CD4-positive, alpha-beta T cell (primary cell): ENCODE measurements around the gene POM121C. TPM values are rescaled to one million over a fixed set of nuclear protein-coding genes. Genes with fewer than 3 reads are reported as not detected.
"Not testable (repeated sequence)": the region's sequence is repeated elsewhere in the genome, so short reads cannot be mapped to it uniquely, and the experiment has no call there.

Experiments used
- ATAC-seq: fragments of 200-7000 bp; cut with Tn5 transposase; one replicate; pipeline ENCODE4 v1.10.0; 2022; ENCODE audit warnings: mild to moderate bottlenecking; ENCODE audit not compliant: poor library complexity
- CTCF ChIA-PET: fragments of 350-600 bp; sonication (Branson Sonifier 250); formaldehyde crosslinking; loops from one replicate; lab custom pipeline; 2021; ENCODE audit warnings: antibody characterized with exemption, inconsistent platforms; lab: Charles Lee
- POLR2A ChIA-PET: fragments of 350-600 bp; sonication (Branson Sonifier 250); formaldehyde crosslinking; loops from one replicate; lab custom pipeline; 2021; ENCODE audit warnings: antibody characterized with exemption, inconsistent platforms; lab: Charles Lee
- DNase-seq, 14 experiments: peaks; one replicate each; pipeline ENCODE4 v3.0.0-alpha.2; 2013 to 2020; ENCODE audit warnings: mixed read lengths in 2 of 14
- H3K27ac ChIP-seq, 2 donors: one replicate each; pipeline versions ENCODE4 v1.5.1 to v1.7.0; 2013; ENCODE audit warnings: low read length in 2 of 2, low read depth in 1 of 2, mild to moderate bottlenecking in 1 of 2
- H3K27me3 ChIP-seq, 2 experiments: 1 replicate in 1 of 2; 2 replicates in 1 of 2; pipeline versions ENCODE4 v1.6.1 to v1.7.0; 2013; ENCODE audit warnings: low read length in 2 of 2, control low read depth in 1 of 2, mild to moderate bottlenecking in 1 of 2, moderate library complexity in 1 of 2; ENCODE audit not compliant: insufficient read depth in 2 of 2, control insufficient read depth in 1 of 2
- H3K36me3 ChIP-seq: one replicate; pipeline ENCODE4 v1.6.1; 2013; ENCODE audit warnings: low read length, control low read depth; ENCODE audit not compliant: insufficient read depth
- H3K4me1 ChIP-seq: one replicate; pipeline ENCODE4 v1.6.1; 2013; ENCODE audit warnings: low read length, control low read depth; ENCODE audit not compliant: insufficient read depth
- H3K4me3 ChIP-seq: one replicate; pipeline ENCODE4 v1.5.1; 2013; ENCODE audit warnings: mild to moderate bottlenecking, low read length, moderate library complexity
- H3K9me3 ChIP-seq, 2 experiments: 1 replicate in 1 of 2; 2 replicates in 1 of 2; pipeline versions ENCODE4 v1.6.1 to v1.7.0; 2013; ENCODE audit warnings: low read length in 2 of 2, mild to moderate bottlenecking in 2 of 2, control low read depth in 1 of 2, moderate library complexity in 1 of 2; ENCODE audit not compliant: control insufficient read depth in 1 of 2, insufficient read depth in 1 of 2
- H3K27ac Mint-ChIP-seq: one replicate; pipeline ENCODE4 v1.8.0; 2020; ENCODE audit warnings: mixed read lengths
- H3K27me3 Mint-ChIP-seq: one replicate; pipeline ENCODE4 v1.8.0; 2021; ENCODE audit warnings: mixed read lengths
- H3K36me3 Mint-ChIP-seq: one replicate; pipeline ENCODE4 v1.8.0; 2021; ENCODE audit warnings: low read depth, mixed read lengths
- H3K4me1 Mint-ChIP-seq: one replicate; pipeline ENCODE4 v1.8.0; 2021; ENCODE audit warnings: low read depth, mixed read lengths
- H3K4me3 Mint-ChIP-seq: one replicate; pipeline ENCODE4 v1.8.0; 2020; ENCODE audit warnings: mild to moderate bottlenecking, mixed read lengths
- H3K9me3 Mint-ChIP-seq: one replicate; pipeline ENCODE4 v1.8.0; 2020; ENCODE audit warnings: mixed read lengths
- CTCF ChIP-seq: fragments of 200-600 bp; IDR thresholded peaks from one replicate; pipeline ENCODE4 v1.8.0; 2022; ENCODE audit warnings: antibody characterized with exemption, mild to moderate bottlenecking
- intact Hi-C, 2 experiments: fragments of 100-400 bp; cut with DNase I in 1 of 2; cut with micrococcal nuclease in 1 of 2; formaldehyde crosslinking; loops; one replicate each; pipeline versions ENCODE4 v1.15.1 to v1.9.0; 2023 to 2025; cut with DNase I, micrococcal nuclease
- polyA plus RNA-seq, 2 donors: library from polyadenylated mRNA; unstranded; fragments of 120-200 nt; gene quantifications; one replicate each; pipeline ENCODE4 v1.2.1, GENCODE V29; 2013
- total RNA-seq, 174 experiments: library from RNA in 2 of 174; stranded (reverse) in 2 of 174; gene quantifications; one replicate each; pipeline ENCODE4 v1.2.3 and lab custom pipeline; 2021 to 2026

Gene POM121C
- total RNA-seq: 10 to 100 TPM; 97.6 to 99.5 TPM
- polyA plus RNA-seq (2013, experiment 1 of 2): 39.8 TPM
- 49.9 TPM for polyA plus RNA-seq (2013, experiment 2 of 2)
- 14.3 to 137 (median 31.8) reads per million in 172 experiments for total RNA-seq (lab: John Stamatoyannopoulos, UW)

GRCh38 chr7:75485979-75486643 lies at the start of gene POM121C:
TSS of gene POM121C (minus strand) at chr7:75486299. CDS start at chr7:75441496, 44,803 bp downstream.
- H3K4me3 ChIP-seq: peak within 1 kb of the TSS; percentile 62
- Mint-ChIP-seq H3K4me1 (peaks cover 16% of the 10 kb centered on the region), H3K27ac (peak within 1 kb of the TSS; percentile 78), H3K4me3 (peak within 1 kb of the TSS; percentile 92), H3K36me3 (peaks cover 17% of the 10 kb centered on the region)
- intact Hi-C loops: loop anchor here in 1 of 2 experiments (2.0 kb wide), 1 partner anchor 43 kb away; no protein-coding TSS in a partner anchor
- peak; percentile 66 to 92 (median 84) for DNase-seq
- ATAC-seq: peak; percentile 99
- H3K9me3 ChIP-seq, CTCF ChIA-PET, H3K36me3 ChIP-seq, H3K27me3 Mint-ChIP-seq, H3K9me3 Mint-ChIP-seq, H3K27ac ChIP-seq, H3K4me1 ChIP-seq, H3K27me3 ChIP-seq: not testable (repeated sequence)
- POLR2A ChIA-PET: interaction anchor here (1.0 to 1.4 kb wide), 2 partner anchors 42 to 562 kb away, joined by 3 read pairs; partner anchors contain the start of genes MDH2 and STYXL1

- Histone ChIP-seq H3K27ac (no peak overlapping the region), H3K36me3 (peaks cover 11% of the 10 kb centered on the region), H3K4me1 (no peaks in the 10 kb centered on the region), H3K9me3 (no peaks in the 10 kb centered on the region), H3K27me3 (no peaks in the 10 kb centered on the region), H3K4me3 (no peak overlapping the region)
- ATAC-seq (no peak), DNase-seq (peak in 2 of 14 experiments; percentile 18 to 36)
- H3K36me3 Mint-ChIP-seq: no peaks in the 10 kb centered on the region
- no peak overlapping the region for H3K27ac Mint-ChIP-seq
- ChIA-PET CTCF (no interaction called here), POLR2A (interaction anchor here (0.6 kb wide), 1 partner anchor 21 kb away, joined by 5 read pairs; no protein-coding TSS in a partner anchor)
- no peak for TF ChIP-seq CTCF
- H3K4me1 Mint-ChIP-seq: no peaks in the 10 kb centered on the region
- no peaks in the 10 kb centered on the region for H3K27me3 Mint-ChIP-seq
- no peaks in the 10 kb centered on the region for H3K9me3 Mint-ChIP-seq
- intact Hi-C loops: no loop called here
- no peak overlapping the region for H3K4me3 Mint-ChIP-seq
Measured at GRCh38 chr7:75534727-75535307, 48.7 kb upstream of the POM121C start.

GRCh38 chr7:75533926-75534325 lies 47.8 kb upstream of the POM121C start:
- CTCF ChIA-PET: no interaction called here

More at GRCh38 chr7:75533926-75534325, 47.8 kb upstream of the POM121C start:
- DNase-seq (no peak), ATAC-seq (no peak)
- H3K27me3 ChIP-seq: no peaks in the 10 kb centered on the region
- H3K4me1 ChIP-seq: no peaks in the 10 kb centered on the region
- H3K4me3 ChIP-seq: no peak overlapping the region
- H3K9me3 Mint-ChIP-seq: no peaks in the 10 kb centered on the region
- intact Hi-C loops: no loop called here
- no peak overlapping the region for H3K27ac ChIP-seq
- peaks cover 11% of the 10 kb centered on the region for H3K36me3 ChIP-seq
- no peak overlapping the region for H3K4me3 Mint-ChIP-seq
- no peaks in the 10 kb centered on the region for H3K27me3 Mint-ChIP-seq
- POLR2A ChIA-PET: no interaction called here
- no peak overlapping the region for H3K27ac Mint-ChIP-seq
- no peaks in the 10 kb centered on the region for H3K36me3 Mint-ChIP-seq
- TF ChIP-seq CTCF: no peak
- H3K4me1 Mint-ChIP-seq: no peaks in the 10 kb centered on the region
- no peaks in the 10 kb centered on the region for H3K9me3 ChIP-seq
